SK-N-MC (cell line): ENCODE results near the gene PPTC7.
"Not testable (repeated sequence)": the region's sequence is repeated elsewhere in the genome, so short reads cannot be mapped to it uniquely, and the experiment has no call there.

Experiments used
- EZH2 ChIP-seq: fragments of 200-600 bp; sonication (generic); IDR thresholded peaks from one replicate; pipeline ENCODE4 v1.6.1; 2017; ENCODE audit warnings: antibody characterized with exemption
- FOXP2 ChIP-seq: optimal IDR thresholded peaks from 2 replicates; pipeline ENCODE3; 2011; ENCODE audit warnings: mild to moderate bottlenecking, moderate library complexity; ENCODE audit not compliant: insufficient read depth; ENCODE audit errors: extremely low read length, control extremely low read depth

- not testable (repeated sequence) for TF ChIP-seq EZH2, FOXP2
These were observed 24.2 kb downstream of the PPTC7 start for GRCh38 chr12:110558945-110559344.
